ENCODE data around the gene ALDH6A1.
A peak's percentile ranks its signal among the peaks of the same experiment; 100 is the strongest.

ALDH6A1 gene

DNA sequence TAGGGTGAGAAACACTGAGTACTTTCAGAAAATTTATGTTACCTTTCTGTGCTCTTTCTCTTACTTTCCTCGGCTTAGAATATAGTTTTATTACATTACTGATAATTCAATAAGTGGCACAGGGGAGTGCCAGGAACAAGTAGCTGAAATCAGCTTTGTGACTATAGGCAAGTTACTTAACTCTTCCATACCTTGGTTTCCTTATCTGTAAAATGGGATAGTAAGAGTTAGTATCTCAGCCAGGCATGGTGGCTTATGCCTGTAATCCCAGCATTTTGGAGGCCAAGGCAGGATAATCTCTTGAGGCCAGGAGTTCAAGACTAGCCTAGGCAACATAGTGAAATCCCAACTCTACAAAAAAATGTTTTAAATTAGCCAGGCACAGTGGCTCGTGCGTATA is 49.7 kb downstream of the ALDH6A1 start:
- Mint-ChIP-seq H3K4me1 (ENCODE audit: low read depth in 2 of 2) (no peaks in the 10 kb centered on the region), H3K4me3 (no peak overlapping the region), H3K27ac (no peak overlapping the region), H3K36me3 (ENCODE audit: insufficient read depth) (no peaks in the 10 kb centered on the region), H3K9me3 (no peaks in the 10 kb centered on the region), H3K27me3 (no peaks in the 10 kb centered on the region)
- no peak for DNase-seq
- ATAC-seq (replicated peaks), result no peak

DNA sequence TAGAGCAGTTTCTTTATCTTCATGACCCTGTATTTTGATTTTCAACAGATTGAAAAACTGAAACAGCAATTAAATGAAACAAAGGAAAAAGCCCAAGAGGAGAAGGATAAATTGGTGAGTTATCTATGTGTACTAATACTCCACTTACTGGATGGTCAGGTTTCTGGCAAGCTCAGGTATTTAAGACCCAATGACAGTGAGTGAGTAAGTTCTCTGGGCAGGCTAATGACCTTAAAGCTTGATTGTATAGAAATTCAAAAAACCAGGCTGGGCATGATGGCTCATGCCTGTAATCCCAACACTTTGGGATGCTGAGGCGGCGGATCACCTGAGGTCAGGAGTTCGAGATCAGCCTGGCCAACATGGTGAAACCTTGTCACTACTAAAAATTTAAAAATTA is 55.1 kb downstream of the ALDH6A1 start:
- Mint-ChIP-seq H3K27me3 (no peaks in the 10 kb centered on the region), H3K27ac (no peak overlapping the region), H3K9me3 (no peaks in the 10 kb centered on the region), H3K4me3 (no peak overlapping the region), H3K36me3 (ENCODE audit: insufficient read depth) (no peaks in the 10 kb centered on the region), H3K4me1 (ENCODE audit: low read depth in 2 of 2) (no peaks in the 10 kb centered on the region)
- DNase-seq, result no peak
- ATAC-seq (replicated peaks), result no peak

DNA sequence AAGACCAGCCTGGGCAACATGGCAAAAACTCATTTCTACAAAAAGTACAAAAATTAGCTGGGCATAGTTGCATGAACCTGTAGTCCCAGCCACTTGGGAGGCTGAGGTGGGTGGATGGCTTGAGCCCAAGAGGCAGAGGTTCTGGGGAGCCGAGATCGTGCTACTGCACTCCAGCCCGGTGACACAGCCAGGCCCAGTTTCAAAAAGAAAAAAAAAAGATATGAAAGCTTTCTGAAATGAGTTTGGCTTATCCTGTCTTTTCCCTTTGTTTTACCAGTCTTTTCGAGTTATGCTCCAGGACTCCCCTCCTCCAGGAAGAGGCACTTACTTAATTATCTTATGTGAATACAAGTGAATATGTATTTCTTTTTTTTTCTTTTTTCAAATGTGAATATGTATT is 61.9 kb downstream of the ALDH6A1 start:
- H3K9me3 Mint-ChIP-seq, result no peaks in the 10 kb centered on the region
- ATAC-seq (replicated peaks), result no peak
- no peaks in the 10 kb centered on the region for H3K27me3 Mint-ChIP-seq
- H3K4me3 Mint-ChIP-seq, result no peak overlapping the region
- H3K36me3 Mint-ChIP-seq (ENCODE audit: insufficient read depth), result peaks cover 9% of the 10 kb centered on the region
- H3K27ac Mint-ChIP-seq, result no peak overlapping the region
- no peak for DNase-seq
- H3K4me1 Mint-ChIP-seq (ENCODE audit: low read depth in 2 of 2), result peaks cover 8 to 16% of the 10 kb centered on the region in 2 donors

DNA sequence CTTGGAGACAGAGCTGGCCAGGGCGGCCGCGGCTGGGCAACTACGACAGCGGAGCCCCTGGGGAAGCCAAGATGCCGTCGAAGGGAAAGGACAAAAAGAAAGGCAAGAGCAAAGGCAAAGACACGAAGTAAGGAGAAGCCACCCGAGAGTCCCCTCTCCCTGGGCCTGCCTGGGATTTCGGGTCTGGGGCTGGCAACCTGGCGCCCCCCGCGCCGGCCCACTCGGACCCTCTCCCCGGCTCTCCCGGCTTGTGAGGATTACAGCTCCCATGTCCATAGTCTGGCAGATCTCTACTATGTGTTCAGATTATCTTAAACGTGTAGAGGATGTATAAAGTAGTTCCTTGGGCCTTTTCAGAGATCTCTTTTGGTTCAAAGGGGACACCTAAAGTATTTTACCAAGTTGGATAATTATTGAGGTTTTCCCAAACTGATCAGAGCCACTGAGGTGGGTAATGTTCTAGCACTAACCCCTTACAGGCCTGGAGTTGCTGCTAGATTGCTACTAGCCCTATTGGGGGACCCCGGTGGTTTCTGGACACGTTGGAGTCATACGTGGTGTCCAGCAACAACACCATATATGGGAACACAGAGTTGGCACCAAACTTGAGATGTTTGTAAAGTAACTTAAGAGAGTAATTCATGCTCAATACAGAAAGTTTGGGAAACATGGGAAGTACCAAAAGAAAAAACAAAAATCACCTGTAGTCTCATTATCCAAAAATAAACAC is 64.7 kb downstream of the ALDH6A1 start:
- ATAC-seq (replicated peaks) (no peak), DNase-seq (no peak)
- Mint-ChIP-seq H3K36me3 (ENCODE audit: insufficient read depth) (peaks cover 9% of the 10 kb centered on the region), H3K27me3 (no peaks in the 10 kb centered on the region), H3K27ac (peak overlapping the region; percentile 97 to 99), H3K9me3 (no peaks in the 10 kb centered on the region), H3K4me1 (ENCODE audit: low read depth in 2 of 2) (peaks cover 8 to 16% of the 10 kb centered on the region in 2 donors), H3K4me3 (peak overlapping the region; percentile 85 to 86)

DNA sequence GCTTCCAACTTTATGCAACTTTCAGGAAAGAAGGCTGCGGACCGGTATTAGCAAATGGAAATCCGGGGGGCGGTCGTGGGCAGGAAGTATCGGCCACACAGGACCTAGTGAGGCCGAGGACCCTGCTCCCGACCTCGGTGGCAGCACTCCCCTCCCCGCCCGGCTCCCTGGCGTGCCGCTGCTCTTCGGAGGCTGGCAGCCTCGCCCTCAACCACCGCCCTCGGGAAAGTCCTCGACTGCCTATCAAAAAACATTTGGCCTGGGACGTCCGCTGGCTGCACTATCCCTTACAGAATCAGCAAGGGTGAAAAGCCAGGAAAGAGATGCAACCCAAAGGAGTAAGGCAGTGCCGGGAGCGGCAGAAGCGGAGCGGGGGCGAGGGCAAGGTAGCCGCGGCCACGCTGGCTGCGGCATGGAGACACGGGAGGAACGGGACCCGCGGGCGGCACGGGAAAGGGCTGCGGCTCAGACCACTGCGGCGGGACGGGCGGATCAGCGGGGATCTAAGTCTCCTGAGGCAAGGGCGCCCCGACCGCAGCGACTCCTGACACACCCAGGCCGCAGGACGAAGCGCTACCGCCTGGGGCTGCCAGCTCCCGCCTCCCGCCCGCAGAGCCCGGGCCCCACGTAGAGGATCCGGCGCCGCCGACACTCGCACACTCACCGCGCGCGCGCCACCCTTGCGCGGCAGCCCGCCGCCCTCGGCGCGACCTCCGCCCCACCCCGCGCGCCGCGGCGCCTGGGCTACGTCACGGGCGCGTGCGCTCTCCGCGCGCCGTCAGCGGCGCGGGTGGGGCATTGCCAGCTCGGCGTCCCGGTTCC is 65.5 kb downstream of the ALDH6A1 start, which contains the start of the genes BBOF1 and ENTPD5:
Gene BBOF1, plus strand, starts transcription at position 764 of the 822 bp plus-strand sequence. CDS start 130 bp downstream, outside the sequence.
Gene ENTPD5, minus strand, starts transcription at position 703 of the 822 bp plus-strand sequence. CDS start 31,186 bp downstream, outside the sequence.
- H3K9me3 Mint-ChIP-seq, result no peaks in the 10 kb centered on the region
- no peaks in the 10 kb centered on the region for H3K27me3 Mint-ChIP-seq
- ATAC-seq (replicated peaks) (peak; percentile 95), DNase-seq (peak; percentile 82 to 89 (median 82))
- H3K4me3 Mint-ChIP-seq, result peak within 1 kb of the TSS; percentile 85 to 86
- H3K36me3 Mint-ChIP-seq (ENCODE audit: insufficient read depth), result peaks cover 9% of the 10 kb centered on the region
- H3K4me1 Mint-ChIP-seq (ENCODE audit: low read depth in 2 of 2), result peaks cover 8 to 16% of the 10 kb centered on the region in 2 donors
- H3K27ac Mint-ChIP-seq, result peak within 1 kb of the TSS; percentile 97 to 99

DNA sequence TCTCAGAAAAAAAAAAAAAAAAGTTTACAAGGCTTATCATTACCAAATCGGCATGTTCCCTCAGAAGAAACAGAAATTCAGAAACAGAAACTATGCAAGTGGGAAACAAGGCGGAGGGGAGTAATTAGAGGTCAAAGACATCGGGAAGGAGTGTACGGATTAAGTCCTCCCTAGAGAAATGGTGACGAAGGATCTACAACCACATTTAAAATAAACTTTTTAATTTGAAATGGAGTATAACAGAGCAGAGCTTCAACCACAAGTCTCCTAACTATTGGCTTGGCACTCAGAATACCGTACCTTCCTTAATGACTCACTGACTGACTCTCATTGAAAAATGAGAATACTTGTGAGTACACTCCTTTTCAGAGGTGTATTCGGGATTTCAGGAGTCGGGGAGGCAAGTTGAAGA is 66.1 kb downstream of the ALDH6A1 start:
- peaks cover 8 to 16% of the 10 kb centered on the region in 2 donors for H3K4me1 Mint-ChIP-seq (ENCODE audit: low read depth in 2 of 2)
- DNase-seq (peak in 1 of 3 experiments; percentile 5), ATAC-seq (replicated peaks) (peak; percentile 20)
- H3K27ac Mint-ChIP-seq, result peak overlapping the region; percentile 97 to 99
- peak overlapping the region; percentile 85 to 86 for H3K4me3 Mint-ChIP-seq
- H3K9me3 Mint-ChIP-seq, result no peaks in the 10 kb centered on the region
- peaks cover 9% of the 10 kb centered on the region for H3K36me3 Mint-ChIP-seq (ENCODE audit: insufficient read depth)
- no peaks in the 10 kb centered on the region for H3K27me3 Mint-ChIP-seq

DNA sequence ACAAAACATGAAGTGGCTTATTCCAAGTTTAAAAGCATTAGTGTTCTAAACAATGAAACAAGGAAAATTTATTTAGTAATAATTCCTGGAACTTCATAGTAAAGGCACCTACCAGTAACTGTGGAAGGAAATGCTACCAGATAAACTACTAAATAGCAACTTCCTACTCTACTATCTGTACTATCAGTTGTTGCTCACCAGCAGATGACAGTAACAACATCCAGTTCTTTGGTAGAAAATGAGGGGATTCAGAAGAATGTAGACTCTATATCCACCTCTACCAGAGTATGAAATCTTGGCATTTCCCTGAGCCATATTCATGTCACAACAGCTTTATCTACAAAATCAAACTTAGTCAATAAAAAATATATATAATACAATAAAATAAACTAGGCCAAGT is 68.3 kb downstream of the ALDH6A1 start:
- Mint-ChIP-seq H3K9me3 (no peaks in the 10 kb centered on the region), H3K27ac (peak overlapping the region; percentile 17 to 22), H3K4me1 (ENCODE audit: low read depth in 2 of 2) (peaks cover 8 to 16% of the 10 kb centered on the region in 2 donors)

DNA sequence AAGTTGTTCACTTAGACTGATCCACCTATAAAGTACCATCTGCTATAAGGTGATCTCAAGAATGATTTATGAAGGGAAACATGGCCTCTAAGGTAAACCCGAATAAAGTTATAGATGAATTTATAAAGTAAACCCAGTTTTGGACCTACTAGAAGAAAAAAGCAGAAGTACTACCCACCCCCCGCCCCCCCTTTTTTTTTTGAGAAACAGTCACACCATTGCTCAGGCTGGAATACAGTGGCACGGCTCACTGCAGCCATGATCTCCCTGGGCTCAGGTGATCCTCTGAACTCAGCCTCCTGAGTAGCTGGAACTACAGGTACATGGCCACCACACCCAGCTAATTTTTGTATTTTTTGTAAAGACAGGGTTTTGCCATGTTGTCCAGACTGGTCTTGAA is 69.1 kb downstream of the ALDH6A1 start:
- Mint-ChIP-seq H3K4me1 (ENCODE audit: low read depth in 2 of 2) (peaks cover 8 to 16% of the 10 kb centered on the region in 2 donors), H3K36me3 (ENCODE audit: insufficient read depth) (peaks cover 9% of the 10 kb centered on the region), H3K27ac (no peak overlapping the region), H3K9me3 (no peaks in the 10 kb centered on the region), H3K4me3 (no peak overlapping the region), H3K27me3 (no peaks in the 10 kb centered on the region)
- ATAC-seq (replicated peaks) (no peak), DNase-seq (no peak)

More for the DNA sequence above, 68.3 kb downstream of the ALDH6A1 start:
- Mint-ChIP-seq H3K36me3 (ENCODE audit: insufficient read depth) (peaks cover 9% of the 10 kb centered on the region), H3K4me3 (no peak overlapping the region), H3K27me3 (no peaks in the 10 kb centered on the region)
- DNase-seq (no peak), ATAC-seq (replicated peaks) (no peak)

DNA sequence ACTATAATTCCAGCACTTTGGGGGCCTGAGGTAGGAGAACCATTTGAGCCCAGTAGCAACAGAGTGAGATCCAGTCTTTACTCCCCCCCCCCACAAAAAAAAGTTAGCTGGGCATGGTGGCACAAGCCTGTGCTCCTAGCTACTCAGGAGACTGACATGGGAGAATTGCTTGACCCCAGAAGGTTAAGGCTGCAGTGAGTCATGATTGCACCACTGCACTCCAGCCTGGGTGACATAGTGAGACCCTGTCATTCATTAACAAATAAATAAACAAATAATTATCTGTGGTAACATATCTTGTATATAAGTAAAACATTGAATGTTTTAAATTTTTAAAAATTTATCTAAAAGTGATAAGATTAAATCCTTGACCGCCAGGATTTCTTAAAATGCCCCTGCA is 70.0 kb downstream of the ALDH6A1 start:
- H3K4me1 Mint-ChIP-seq (ENCODE audit: low read depth in 2 of 2), result peaks cover 4 to 11% of the 10 kb centered on the region in 2 donors
- no peaks in the 10 kb centered on the region for H3K9me3 Mint-ChIP-seq
- H3K27me3 Mint-ChIP-seq, result no peaks in the 10 kb centered on the region
- H3K4me3 Mint-ChIP-seq, result no peak overlapping the region
- no peak for DNase-seq
- H3K36me3 Mint-ChIP-seq (ENCODE audit: insufficient read depth), result peaks cover 13% of the 10 kb centered on the region
- no peak for ATAC-seq (replicated peaks)
- H3K27ac Mint-ChIP-seq, result no peak overlapping the region

DNA sequence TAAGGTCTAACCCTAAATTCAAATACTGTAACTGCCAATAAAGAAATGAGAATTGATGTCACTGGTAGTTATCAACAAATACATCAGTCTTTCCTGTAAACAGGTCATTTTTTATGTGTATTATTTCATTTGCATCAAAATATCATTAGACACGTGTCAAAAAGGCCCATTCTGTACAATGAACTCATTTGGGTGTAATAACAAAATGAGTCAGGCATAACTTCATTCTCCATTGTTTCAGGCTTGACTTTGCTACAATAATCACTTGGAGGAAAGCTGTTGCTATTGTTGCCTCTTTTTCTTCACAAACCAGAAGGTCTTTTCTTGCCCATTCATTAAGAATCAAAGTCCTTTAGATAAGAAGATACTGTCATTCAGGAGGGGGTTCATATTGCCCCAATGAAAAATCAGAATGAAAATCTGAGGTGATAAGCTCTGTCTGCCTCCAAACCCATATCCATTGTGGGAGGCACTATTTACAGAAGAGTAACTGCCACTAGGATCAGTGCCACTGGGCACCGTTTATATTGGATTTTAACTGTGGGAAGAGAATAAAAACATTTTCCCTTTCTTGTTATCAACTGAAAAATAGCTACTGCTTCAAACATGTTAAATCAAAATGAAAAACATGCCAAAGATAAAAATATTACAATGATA is 75.3 kb downstream of the ALDH6A1 start:
- H3K4me3 Mint-ChIP-seq, result no peak overlapping the region
- H3K36me3 Mint-ChIP-seq (ENCODE audit: insufficient read depth), result peaks cover 31% of the 10 kb centered on the region
- H3K27me3 Mint-ChIP-seq, result no peaks in the 10 kb centered on the region
- H3K4me1 Mint-ChIP-seq (ENCODE audit: low read depth in 2 of 2), result no peaks in the 10 kb centered on the region
- DNase-seq (no peak), ATAC-seq (replicated peaks) (no peak)
- no peaks in the 10 kb centered on the region for H3K9me3 Mint-ChIP-seq
- H3K27ac Mint-ChIP-seq, result peak overlapping the region in 1 of 2 donors; percentile 55
